Upper lobe of right lung (tissue), 1 donor: ENCODE results near the gene FAM53A. TPM values are rescaled to one million over a fixed set of nuclear protein-coding genes. Genes with fewer than 3 reads are reported as not detected.

Experiments used
- ATAC-seq: fragments of 200-7000 bp; cut with Tn5 transposase; one replicate; pipeline ENCODE4 v1.9.1; 2020; ENCODE audit warnings: mild to moderate bottlenecking, moderate library complexity
- DNase-seq: peaks from one replicate; pipeline ENCODE4 v3.0.0-alpha.2; 2020
- H3K27ac ChIP-seq: fragments of 200-600 bp; one replicate; pipeline ENCODE4 v1.8.0; 2022
- H3K27me3 ChIP-seq: fragments of 200-600 bp; one replicate; pipeline ENCODE4 v1.8.0; 2022; ENCODE audit warnings: mild to moderate bottlenecking
- H3K36me3 ChIP-seq: fragments of 200-600 bp; one replicate; pipeline ENCODE4 v1.8.0; 2022
- H3K4me1 ChIP-seq: fragments of 200-600 bp; one replicate; pipeline ENCODE4 v1.8.0; 2022
- H3K4me3 ChIP-seq: fragments of 200-600 bp; one replicate; pipeline ENCODE4 v1.8.0; 2022; ENCODE audit warnings: mild to moderate bottlenecking
- H3K9me3 ChIP-seq: fragments of 200-600 bp; one replicate; pipeline ENCODE4 v1.8.0; 2022
- intact Hi-C: fragments of 100-400 bp; cut with DNase I; formaldehyde crosslinking; loops from one replicate; pipeline ENCODE4 v1.11.0; 2022
- total RNA-seq: library from RNA; stranded (reverse); fragmentation: NEBNext Ultra II Directional; extraction: Animal tissue kit (Norgen Biotek cat#: 25700); gene quantifications from one replicate; pipeline ENCODE4 v1.2.1, GENCODE V29; 2021
- TF ChIP-seq, protein P1 (sequence below): fragments of 200-600 bp; IDR thresholded peaks from one replicate; pipeline ENCODE4 v1.8.0; 2022; ENCODE audit warnings: antibody characterized with exemption
- donor health status: DM: no; HTN: yes; CAD: no; lungs with severe emphysema.

Gene FAM53A
- total RNA-seq, 1 donor from 2014 or later = 2.8 TPM

DNA sequence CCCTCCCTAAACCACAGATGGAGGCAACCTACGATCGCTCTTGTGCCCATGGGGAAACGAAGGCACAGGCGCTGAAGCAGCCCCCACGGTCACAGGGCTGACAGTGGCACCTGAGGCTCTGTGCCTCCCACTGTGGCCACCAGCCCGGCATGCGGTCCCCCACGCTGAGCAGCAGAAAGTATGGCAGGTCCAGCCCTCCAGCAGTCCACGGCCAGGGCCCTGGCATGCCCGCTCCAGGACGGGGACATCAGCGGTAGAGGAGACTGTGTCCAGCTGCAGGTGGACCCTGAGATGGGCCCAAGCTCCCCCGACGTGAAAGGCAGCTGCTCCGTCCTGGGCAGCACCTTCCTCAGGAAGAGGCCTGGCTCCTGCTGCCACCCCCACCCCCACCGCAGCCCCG lies 61.2 kb downstream of the FAM53A start:
- Histone ChIP-seq H3K4me3 (no peak overlapping the region), H3K27me3 (no peaks in the 10 kb centered on the region), H3K27ac (no peak overlapping the region), H3K9me3 (no peaks in the 10 kb centered on the region), H3K36me3 (no peaks in the 10 kb centered on the region), H3K4me1 (no peaks in the 10 kb centered on the region)
- ATAC-seq (no peak), DNase-seq (no peak)
- TF ChIP-seq, protein P1, sequence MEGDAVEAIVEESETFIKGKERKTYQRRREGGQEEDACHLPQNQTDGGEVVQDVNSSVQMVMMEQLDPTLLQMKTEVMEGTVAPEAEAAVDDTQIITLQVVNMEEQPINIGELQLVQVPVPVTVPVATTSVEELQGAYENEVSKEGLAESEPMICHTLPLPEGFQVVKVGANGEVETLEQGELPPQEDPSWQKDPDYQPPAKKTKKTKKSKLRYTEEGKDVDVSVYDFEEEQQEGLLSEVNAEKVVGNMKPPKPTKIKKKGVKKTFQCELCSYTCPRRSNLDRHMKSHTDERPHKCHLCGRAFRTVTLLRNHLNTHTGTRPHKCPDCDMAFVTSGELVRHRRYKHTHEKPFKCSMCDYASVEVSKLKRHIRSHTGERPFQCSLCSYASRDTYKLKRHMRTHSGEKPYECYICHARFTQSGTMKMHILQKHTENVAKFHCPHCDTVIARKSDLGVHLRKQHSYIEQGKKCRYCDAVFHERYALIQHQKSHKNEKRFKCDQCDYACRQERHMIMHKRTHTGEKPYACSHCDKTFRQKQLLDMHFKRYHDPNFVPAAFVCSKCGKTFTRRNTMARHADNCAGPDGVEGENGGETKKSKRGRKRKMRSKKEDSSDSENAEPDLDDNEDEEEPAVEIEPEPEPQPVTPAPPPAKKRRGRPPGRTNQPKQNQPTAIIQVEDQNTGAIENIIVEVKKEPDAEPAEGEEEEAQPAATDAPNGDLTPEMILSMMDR = no peak
- intact Hi-C loops = no loop called here

DNA sequence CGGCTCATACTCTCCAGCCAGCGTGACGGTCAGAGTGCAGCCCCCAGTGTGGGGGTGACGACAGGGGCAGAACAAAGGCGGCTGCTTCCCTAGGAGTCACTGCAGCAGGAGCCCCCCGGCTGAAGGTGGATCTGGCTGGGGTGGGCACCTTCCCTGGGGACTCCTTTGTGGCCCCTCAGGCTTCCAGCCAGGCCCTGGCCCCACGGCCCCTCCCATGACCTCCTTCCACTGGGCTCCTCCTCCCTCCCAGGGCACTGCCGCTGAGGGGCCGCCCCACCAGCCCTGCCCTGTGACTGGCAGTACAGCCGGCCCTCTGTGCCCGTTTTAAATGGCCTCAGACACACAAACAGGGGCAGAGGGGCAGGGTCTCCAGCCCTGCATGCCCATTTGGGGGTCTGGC lies 61.9 kb downstream of the FAM53A start:
- no peaks in the 10 kb centered on the region for H3K36me3 ChIP-seq
- no peaks in the 10 kb centered on the region for H3K4me1 ChIP-seq
- ATAC-seq (no peak), DNase-seq (no peak)
- no peaks in the 10 kb centered on the region for H3K27me3 ChIP-seq
- intact Hi-C loops = no loop called here
- no peaks in the 10 kb centered on the region for H3K9me3 ChIP-seq
- H3K4me3 ChIP-seq = no peak overlapping the region
- H3K27ac ChIP-seq = no peak overlapping the region
- TF ChIP-seq, protein P1 = no peak

DNA sequence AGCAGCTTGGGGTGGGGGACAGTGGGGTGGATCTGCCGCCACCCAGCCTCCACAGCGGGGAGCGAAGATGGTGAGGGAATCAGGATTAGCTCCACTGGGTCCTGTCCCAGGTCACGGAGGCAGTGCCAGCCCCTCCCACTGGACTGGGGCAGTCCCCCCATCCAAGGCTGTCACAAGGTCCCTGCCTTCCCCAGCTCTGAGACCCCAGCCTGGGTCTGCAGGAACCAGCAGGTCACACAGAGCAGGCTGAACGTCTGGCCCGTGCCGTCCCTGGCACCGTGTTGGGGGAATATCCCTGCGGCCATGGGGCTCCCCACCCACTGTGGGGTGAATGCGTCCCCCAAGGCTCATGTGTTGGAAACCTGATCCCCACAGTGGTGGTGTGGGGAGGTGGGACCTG lies 62.6 kb downstream of the FAM53A start:
- no peak for DNase-seq
- Histone ChIP-seq H3K4me3 (no peak overlapping the region), H3K27ac (no peak overlapping the region), H3K9me3 (no peaks in the 10 kb centered on the region), H3K27me3 (no peaks in the 10 kb centered on the region), H3K4me1 (peaks cover 4% of the 10 kb centered on the region), H3K36me3 (no peaks in the 10 kb centered on the region)
- intact Hi-C loops = no loop called here
- TF ChIP-seq, protein P1 = no peak
- no peak for ATAC-seq

DNA sequence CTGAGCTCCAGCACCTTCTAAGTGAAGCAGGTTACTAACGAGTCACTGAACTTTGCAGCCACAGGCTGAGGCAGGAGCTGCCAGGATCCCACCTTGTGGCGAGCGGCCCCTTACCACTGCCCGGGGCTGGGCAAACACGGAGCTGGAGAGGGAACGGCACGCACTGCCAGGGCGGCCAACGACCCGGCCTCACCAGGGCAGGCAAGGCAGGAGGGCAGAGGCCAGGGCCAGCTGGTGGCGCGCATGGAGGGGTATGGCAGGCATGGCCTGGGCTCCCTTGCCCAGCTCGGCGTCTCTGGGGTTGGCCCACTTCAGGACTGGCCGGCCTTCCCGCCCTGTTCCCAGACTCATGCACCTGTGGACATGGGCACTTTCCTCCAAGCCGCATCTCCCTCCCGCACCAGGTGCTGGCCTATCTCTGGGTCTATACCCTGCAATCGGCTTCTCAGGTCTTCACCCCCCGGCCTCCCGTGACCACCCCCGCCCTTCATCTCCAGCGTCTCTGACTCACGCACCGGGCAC lies 64.9 kb downstream of the FAM53A start:
- peaks cover 12% of the 10 kb centered on the region for H3K4me1 ChIP-seq
- ATAC-seq = no peak
- no peak overlapping the region for H3K27ac ChIP-seq
- DNase-seq = no peak
- no peaks in the 10 kb centered on the region for H3K9me3 ChIP-seq
- no peaks in the 10 kb centered on the region for H3K36me3 ChIP-seq
- intact Hi-C loops = no loop called here
- H3K27me3 ChIP-seq = no peaks in the 10 kb centered on the region
- TF ChIP-seq, protein P1 = no peak
- no peak overlapping the region for H3K4me3 ChIP-seq

DNA sequence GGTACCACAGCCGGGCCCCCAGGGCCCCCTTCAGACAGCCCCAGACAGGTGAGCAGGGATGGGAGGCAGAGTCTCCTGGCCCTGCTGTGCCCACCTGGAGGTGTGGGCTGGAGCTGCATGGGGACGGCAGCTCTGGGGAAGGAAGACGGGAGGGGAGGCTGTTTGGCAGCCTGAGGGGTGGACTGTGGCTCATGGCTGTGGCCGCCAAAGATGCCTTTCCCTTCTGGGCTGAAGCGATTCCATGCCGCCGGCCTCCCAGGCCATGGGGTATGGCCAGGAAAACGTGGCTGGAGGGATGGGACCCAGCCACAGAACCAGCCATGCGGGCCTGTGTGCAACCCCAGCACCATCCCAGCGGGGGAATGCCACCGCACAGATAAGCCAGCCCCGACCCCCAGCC lies 65.7 kb downstream of the FAM53A start:
- H3K4me1 ChIP-seq = peaks cover 12% of the 10 kb centered on the region
- intact Hi-C loops = no loop called here
- no peaks in the 10 kb centered on the region for H3K9me3 ChIP-seq
- ATAC-seq (no peak), DNase-seq (no peak)
- no peaks in the 10 kb centered on the region for H3K27me3 ChIP-seq
- H3K36me3 ChIP-seq = no peaks in the 10 kb centered on the region
- TF ChIP-seq, protein P1 = no peak
- no peak overlapping the region for H3K27ac ChIP-seq
- H3K4me3 ChIP-seq = no peak overlapping the region

DNA sequence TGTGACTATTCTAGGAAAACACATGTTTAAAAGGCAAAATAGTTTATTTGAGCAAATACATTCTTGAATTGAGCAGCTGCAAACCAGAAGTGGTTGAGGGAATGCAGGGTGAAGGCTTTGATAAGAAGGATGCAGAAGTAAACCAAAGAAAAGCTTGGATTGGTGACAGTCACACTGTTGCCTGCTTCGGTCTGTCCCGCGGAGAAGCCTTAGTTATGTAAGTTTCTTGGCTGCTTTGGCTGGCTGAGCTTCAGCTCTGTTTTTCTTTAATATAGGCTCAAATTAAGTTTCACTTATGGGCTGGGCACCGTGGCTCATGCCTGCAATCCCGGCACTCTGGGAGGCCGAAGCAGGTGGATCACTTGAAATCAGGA lies 67.6 kb downstream of the FAM53A start:
- peak; percentile 4 for ATAC-seq
- Histone ChIP-seq H3K4me3 (no peak overlapping the region), H3K4me1 (peaks cover 12% of the 10 kb centered on the region), H3K27me3 (no peaks in the 10 kb centered on the region), H3K27ac (peak overlapping the region; percentile 55), H3K36me3 (no peaks in the 10 kb centered on the region), H3K9me3 (no peaks in the 10 kb centered on the region)
- DNase-seq = no peak
- TF ChIP-seq, protein P1 = no peak
- intact Hi-C loops = no loop called here
